GM21529 (cell line): ENCODE measurements around the gene RNFT2.

Experiments
- ATAC-seq: cut with Tn5 transposase; IDR thresholded peaks from one replicate; pipeline ENCODE4 v1.9.1; 2021; ENCODE audit not compliant: unreplicated experiment

RNFT2 gene, protein sequence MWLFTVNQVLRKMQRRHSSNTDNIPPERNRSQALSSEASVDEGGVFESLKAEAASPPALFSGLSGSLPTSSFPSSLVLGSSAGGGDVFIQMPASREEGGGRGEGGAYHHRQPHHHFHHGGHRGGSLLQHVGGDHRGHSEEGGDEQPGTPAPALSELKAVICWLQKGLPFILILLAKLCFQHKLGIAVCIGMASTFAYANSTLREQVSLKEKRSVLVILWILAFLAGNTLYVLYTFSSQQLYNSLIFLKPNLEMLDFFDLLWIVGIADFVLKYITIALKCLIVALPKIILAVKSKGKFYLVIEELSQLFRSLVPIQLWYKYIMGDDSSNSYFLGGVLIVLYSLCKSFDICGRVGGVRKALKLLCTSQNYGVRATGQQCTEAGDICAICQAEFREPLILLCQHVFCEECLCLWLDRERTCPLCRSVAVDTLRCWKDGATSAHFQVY

DNA sequence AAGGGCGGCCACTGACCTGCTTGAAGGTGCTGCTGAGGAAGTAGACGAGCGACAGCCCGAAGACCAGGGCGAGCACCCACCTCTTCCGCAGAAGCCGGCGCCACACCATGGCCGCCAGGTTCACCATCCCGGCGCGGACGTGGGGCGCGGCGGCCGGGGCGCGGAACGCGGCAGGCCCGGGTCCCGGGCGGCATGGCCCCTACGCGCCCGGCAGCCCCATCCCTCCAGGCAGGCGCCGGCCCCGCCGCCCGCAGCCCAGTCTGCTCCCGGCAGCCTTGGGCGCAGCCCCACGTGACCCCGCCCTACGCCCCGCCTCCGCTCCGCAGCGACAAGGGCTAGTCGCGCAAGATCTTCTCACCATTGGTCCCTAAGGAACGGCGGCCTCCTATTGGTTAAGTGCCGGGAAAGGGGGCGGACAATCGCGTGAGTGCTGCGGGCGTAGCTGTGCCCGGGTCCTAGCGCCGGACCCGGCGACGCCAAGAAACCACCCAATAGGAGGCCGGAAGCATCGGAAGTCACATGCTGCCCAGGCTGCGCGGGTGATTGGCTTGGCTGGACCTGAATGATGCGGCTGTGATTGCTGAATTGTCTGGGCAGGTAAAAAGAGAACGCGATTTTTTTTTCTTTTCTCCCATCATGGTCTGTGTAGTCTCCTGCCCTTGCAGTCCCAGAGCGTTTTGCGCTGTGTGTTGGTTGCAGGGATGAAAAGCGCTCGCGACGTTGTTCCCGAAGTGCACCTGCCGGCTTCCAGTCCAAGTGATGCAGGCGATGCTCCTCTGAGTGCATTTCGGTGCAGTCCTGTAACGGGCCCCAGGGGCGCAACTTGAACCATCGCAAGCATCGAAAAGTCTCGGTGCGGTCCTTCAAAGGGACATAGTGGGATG is at the start of gene RNFT2, which contains the start of gene SPRING1:
Gene RNFT2 (plus strand): TSS at position 542 of the 884 bp plus-strand sequence. CDS start 2,183 bp downstream, outside the sequence.
Gene SPRING1 (minus strand): TSS at position 296 of the 884 bp plus-strand sequence. CDS start 169 bp downstream, at position 127.
- peak; percentile 95 for ATAC-seq

DNA sequence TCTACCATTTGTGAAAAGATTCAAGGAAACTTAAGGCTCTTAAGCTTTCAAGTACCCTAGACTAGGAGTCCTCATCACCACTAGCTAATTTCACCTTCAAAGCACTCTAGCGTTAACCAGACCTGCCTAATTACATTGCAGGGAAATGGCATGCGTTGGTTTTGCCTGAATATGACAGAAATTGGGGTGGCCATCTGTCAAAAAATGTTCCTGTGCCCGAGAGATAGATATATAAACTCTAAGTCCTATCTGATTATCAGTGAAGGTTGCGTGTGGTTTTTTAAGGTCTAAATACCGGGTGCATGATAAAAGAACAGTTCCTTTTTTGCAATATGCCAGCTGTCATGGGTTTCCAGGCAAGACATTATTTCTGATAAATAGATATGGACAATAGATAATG is 48.6 kb upstream of the RNFT2 start:
- no peak for ATAC-seq

DNA sequence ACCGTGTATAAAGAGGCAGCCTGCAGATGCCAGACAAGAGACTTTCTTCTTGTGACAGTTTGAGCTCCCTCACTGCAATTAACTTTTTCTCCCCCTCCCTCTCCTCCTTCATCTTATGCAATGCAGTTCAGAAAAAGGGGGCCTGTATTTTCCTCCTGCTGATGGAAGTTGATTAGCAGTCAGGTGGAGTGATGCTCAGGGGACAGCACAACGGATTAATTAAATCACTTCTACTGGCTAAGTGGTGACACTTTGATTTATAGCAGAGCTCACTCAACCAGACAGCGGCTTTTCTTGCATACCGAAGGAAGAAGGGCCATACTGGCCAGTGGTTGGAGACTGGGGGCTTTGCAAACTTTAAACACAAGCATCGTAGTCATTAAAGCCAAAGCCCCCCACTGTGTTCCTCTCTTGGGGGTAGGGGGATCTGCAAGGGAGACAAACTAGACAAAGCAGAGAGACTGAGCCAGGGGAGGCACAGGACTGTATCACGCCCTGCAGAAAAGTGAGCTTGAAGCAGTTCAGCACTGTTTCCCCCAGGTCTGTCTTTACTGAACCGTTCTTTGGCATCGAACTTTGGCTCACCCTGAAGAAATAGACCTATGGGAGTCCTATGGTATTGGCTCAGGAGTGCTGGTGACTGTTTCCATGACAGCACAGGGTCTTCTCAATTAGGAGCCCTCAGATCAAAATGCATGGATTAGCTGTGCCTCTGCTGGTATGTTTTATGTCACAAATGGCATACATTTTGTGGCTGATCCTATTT is 48.0 kb upstream of the RNFT2 start:
- ATAC-seq: no peak

DNA sequence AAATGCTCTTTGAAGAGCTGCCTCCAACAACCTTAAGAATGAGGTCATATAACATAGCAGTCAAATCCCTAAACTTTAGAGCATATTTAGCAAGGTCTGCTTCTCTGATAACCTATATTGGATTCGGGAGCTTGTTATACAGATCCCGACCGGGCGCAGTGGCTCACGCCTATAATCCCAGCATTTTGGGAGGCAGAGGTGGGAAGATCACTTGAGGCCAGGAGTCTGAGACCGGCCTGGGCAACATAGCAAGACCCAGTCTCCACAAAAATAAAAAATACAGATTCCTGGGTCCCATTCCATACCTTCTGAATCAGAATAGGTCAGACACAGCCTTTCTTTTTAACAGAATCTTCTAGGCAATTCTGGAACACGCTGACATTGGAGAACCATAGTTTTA is 46.9 kb upstream of the RNFT2 start:
- ATAC-seq: no peak

DNA sequence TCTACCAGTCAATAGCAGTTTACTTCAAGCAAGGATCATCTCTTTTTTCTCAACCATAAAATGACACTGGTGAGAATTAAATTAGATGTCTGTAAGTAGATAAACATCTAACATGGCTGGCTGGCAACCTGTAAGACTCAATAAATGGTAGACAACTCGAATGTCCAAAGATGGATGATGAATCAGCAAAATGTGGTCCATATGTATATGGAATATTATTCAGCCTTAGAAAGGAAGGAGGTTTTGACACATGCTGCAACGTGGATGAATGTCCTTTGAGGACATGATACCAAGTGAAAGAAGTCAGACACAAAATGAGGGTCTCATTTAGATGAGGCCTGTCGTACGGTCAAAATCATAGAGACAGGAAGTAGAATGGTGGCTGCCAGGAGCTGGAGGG is 46.5 kb upstream of the RNFT2 start:
- ATAC-seq: no peak

DNA sequence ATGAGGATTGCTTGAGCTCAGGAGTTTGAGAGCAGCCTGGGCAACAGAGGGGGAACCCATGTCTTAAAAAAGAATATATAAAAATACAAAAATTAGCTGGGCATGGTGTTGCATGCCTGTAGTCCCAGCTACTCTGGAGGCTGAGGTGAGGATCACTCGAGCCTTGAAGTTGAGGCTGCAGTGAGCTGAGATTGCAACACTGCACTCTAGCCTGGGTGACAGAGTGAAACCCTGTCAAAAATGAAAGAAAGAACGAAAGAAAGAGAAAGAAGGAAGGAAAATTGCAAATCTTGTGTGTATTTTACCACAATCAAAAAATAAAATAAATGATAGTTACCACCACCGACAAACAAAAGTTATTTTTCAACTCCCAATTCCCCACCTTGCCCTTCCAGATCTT is 45.5 kb upstream of the RNFT2 start:
- no peak for ATAC-seq

DNA sequence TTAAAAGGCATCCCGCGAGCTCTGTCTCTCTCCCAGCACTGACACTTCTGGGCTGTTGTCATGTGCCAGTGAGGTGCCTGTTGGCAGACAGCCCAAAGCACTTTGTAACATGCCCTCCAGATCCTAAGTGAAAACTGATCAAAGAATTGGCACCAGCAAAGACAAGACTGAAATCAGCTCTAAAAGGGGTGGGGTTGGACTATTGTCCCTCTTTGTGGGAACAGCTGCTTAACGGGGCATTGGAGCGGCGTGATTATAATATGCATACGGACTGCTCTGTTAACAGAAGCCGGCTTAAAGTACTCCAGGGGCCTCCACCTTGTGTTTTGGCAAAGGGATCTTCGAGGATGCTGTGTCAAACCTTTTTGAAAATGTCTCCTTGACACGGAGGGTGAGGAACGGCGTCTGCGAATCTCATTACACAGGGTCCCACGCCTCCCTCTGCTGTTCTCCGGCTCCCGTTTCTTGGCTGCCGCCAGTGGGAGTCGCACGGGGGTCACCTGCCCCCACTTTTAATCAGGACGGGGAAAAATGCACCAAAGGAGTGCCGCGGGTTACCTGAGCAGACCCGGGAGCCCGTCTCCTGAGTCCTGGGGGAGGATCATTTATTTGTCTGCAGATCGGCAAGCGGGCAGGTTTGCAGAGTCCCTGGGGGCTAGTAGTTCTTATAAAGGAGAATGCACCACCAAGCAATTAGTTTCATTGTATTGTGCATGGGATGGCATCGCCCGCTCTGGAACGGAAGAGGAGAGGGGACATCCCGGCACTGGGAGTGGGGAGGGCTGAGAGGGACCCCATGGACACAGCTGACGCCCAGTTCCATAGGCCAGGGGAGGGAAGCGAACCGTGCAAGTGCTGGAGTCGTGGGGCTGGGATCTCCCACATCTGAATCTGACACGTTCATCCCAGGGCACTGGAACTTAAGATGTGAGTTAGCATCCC is 44.6 kb upstream of the RNFT2 start:
- no peak for ATAC-seq

DNA sequence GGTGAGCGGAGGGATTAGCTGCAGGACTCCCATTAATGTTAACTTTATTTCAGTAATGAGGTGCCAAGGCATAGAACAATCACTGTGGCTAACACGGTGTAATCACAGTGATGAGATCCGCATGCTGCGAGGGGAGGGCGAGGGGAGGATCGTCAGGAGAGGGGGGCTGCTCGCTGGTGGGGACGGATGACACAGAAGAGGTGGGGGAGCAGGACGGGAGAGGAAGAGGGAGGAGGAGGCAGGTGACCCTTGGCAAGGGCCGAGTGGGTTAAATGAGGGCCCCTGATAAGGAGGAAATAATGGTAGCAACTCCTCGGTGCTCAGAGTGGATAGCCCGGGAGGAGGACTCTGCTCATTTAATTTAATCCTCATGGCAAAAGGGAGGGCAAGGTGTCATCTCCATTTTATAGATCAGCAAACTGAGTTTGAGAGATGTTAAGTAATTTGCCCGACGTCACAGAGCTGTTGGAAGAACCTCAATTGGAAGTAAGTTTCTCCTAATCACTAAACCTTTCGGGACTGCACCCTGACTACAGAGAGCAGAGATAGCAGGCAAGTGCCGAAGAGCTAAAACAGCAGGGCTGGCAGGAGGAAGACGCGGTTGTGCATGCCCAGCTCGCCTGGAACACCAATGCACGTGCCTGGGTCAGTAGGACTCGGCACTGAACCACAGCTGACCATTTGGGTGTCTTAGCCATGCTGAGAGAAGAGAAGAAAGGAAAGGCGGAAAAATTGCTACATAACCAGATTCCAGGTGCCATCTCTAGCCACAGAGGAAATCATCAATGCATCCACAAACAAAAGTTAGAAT is 43.3 kb upstream of the RNFT2 start:
- no peak for ATAC-seq

DNA sequence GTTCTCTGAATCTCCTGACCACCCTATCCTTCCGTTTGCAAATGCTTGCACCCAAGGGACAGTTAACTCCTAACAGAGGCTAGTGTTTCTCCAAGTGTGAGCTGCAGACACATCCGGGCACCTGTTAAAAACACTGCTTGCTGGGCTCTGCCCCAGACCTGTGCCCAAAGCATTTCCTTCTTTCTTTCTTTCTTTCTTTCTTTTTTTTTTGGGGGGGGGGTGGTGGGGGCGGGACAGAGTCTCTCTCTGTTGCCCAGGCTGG is 42.7 kb upstream of the RNFT2 start:
- ATAC-seq: no peak

DNA sequence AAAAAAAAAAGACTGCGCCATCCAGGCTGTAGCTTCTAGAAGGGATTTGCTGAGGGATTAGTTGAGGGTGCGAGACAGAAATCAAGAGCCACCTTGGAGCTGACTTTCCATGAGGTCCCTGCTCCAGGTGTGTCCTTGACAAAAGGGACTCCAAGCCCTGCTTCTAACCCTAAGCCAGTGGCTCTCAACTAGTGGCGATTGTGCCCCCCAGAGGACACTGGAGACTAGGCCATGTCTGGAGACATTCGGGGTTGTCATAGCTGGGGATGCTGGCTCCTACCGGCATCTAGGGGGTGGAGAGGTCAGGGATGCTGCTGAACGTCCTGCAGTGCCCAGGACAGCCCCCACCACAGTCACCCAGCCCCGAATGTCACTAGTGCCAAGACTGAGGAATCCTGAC is 40.8 kb upstream of the RNFT2 start:
- ATAC-seq: no peak

DNA sequence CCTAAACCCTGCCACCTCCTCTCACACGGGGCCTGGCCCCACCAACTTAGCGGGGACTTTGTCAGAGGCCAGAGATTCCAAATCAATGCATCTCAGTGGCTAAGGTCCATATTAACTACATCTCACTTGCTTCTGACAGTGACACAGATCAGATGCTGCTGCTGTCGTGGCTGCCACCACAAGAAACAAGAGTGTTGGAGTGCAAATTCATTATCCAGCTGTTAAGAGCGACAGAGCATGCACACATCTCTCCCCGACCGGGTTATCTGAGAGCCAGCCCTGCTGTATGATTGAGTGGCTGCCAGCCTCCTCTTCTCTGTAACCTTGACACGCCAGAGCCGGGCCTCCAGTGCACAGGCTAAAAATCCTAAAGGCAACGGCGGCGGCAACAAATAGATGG is 40.4 kb upstream of the RNFT2 start:
- ATAC-seq: no peak

DNA sequence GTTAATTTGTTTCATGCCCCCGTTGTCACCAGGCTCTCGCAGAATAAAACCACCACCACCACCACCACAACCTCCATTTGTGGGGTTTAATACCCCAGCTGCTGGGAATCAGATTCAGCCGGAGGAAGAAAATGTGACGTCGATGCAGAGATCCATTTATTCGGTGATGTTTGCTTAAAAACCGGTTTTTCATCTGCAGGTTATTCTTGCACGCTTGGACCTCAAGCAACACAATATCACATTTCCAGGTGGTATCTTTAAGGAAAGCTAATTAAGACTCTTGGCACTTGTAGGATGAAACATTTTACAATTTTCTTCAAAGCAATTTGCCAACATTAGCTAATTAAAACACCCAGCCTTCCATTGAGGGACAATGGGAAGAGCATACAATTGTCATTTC is 40.0 kb upstream of the RNFT2 start:
- ATAC-seq: no peak

DNA sequence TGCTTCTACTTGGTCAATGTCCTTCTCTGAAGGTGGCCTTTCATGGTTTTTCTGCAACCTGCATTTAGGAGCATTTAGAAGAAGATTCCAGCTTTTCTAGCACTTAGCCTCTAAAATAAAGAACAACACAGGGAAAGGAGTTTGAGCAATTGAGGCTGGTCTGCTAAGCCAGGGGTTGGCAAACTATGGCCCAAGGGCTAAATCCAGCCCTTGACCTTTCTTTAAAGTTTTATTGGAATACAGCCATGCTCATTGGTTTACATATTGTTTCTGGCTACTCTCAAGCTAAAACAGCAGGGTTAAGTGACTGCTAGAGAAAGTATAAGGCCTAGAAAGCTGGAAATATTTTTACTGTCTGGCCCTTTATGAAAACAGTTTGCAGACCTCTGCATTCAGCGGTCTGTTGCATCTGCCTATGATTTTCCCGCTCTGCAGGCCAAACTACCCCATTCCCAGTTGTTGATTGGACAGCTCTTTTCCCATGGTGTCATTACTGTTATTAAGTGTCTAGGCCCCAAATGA is 39.5 kb upstream of the RNFT2 start:
- ATAC-seq: no peak

DNA sequence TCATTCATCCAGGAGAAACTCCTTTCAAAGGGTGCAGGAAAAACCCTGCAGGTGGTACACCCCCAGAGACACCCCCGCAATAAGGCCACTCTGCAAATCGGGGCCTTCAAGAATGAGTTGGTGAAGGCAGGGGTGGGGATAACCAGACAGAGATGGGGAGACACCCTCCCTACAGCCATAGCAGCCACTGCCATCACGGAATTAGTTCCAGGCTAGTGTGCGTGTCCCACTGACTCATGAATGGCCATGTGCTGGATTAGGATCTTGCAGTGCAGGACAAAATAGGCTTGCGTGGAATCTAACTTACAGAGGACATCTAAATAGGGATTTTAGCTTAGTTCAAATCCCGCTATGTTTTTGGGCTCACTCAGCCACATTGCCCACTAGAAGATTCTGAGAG is 38.0 kb upstream of the RNFT2 start:
- no peak for ATAC-seq

DNA sequence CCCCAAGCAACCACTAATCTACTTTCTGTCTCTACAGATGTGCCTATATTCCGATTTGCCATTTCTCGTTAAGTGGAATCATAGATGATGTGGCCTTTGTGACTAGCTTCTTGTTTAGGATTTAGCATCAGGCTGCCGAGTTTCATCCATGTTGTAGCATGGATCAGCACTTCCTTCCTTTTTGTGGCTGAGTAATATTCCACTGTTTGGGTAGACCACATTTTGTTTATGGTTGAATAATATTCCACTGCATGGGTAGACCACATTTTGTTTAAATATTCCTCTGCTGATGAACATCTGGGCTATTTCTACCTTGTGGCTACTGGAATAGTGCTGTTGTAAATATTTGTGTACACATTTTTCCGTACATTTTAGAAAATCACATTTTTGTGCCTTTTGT is 36.7 kb upstream of the RNFT2 start:
- no peak for ATAC-seq

DNA sequence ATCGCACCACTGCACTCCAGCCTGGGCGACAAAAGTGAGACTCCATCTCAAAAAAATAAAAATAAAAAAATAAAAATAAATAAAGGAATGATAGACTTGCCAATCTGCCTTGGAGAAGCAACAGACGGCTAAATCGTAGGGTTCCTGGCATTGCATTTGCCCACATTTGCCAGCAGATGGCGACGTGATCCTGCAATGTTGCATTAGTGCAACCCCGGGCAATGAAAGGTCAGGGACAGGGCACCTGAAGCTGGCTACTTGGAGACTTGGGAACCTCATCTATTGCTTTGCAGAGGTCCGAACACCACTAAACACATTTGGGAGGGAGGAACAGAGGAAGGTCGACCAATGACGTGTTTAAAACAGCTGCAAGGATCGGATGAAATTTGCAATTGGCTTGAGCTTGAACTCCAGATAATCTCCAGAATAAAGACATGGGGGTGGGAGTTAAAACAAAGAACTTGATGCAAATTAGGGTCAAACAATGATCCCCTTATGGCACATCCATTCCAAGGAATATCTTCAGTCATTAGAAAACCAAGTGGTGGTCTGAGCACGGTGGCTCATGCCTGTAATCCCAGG is 34.8 kb upstream of the RNFT2 start:
- no peak for ATAC-seq

DNA sequence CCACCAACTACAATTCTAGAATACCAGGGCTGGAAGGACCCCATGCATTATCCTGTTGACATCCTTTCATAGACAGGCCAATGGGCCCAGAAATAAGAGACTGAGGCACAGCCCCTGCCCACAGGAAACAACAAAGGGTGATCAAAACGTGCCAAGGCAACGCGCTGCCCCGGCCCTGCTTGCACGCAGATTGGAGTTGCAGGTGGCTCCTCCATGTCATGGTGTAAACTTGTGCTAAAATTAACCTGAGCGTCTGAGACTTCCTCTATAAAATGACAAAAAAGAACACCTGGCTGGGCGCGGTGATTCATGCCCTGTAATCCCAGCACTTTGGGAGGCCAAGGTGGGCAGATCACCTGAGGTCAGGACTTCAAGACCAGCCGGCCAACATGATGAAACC is 30.4 kb upstream of the RNFT2 start:
- ATAC-seq: no peak

DNA sequence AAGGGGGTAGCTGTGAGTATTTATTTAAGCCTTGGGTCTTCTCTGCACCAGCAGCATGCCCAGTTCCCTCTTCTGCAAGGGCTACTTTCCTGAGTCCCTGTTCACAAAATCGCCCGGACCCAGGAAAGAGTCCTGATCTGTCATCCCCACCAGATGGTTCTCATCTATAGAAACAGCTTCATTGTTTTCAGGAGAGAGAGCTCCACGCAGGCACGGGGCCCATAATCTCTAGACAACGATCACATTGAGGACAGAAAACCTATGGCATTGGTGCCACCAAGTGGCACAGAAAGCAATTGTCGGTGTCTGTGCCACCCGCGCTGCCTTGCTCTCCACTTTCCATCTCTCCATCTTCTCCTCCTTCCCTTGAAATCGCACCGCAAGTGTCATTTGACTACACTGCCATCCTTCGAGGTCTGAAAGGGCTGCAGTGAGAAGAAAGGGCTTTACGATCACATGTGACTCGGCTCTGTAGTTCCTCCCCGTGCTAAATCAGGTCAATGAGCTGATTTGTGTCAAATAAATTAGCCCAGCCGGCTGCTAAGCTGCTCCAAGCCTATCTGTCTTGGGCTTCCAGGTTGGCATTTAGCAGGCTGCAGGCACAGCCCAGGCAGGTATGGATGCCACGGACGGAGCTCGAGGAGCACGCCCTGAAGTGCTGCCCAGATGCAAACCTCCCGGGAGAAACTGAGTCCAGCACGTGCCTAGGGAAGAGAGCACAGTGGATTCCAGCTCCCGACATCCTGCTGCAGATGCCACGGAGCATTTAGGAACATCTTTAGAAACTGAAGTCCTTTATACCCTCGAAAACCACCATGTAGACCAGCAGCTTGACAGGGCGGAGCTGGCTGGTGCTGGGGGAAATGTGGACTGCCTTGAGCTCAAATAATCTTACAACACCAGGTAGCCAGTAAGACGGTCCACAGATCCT is 29.0 kb upstream of the RNFT2 start:
- no peak for ATAC-seq
